H9 (cell line): ENCODE measurements around the gene OR6C76. TPM values are rescaled to one million over a fixed set of nuclear protein-coding genes. Genes with fewer than 3 reads are reported as not detected.
A peak's percentile ranks its signal among the peaks of the same experiment; 100 is the strongest.

Experiments used
- DNase-seq: peaks from one replicate; pipeline ENCODE4 v3.0.0-alpha.2; 2017
- H2AFZ ChIP-seq: one replicate; pipeline ENCODE4 v1.6.1; 2013; ENCODE audit warnings: mild to moderate bottlenecking, low read length, control low read depth, moderate library complexity
- H2AK5ac ChIP-seq: 2 replicates; pipeline ENCODE4 v1.6.1; 2013; ENCODE audit warnings: low read length, control low read depth, mixed read lengths; ENCODE audit not compliant: insufficient read length
- H2BK120ac ChIP-seq: one replicate; pipeline ENCODE4 v1.6.1; 2013; ENCODE audit warnings: low read depth, mild to moderate bottlenecking, low read length, control low read depth, inconsistent platforms; ENCODE audit not compliant: poor library complexity, severe bottlenecking
- H2BK12ac ChIP-seq: 2 replicates; pipeline ENCODE4 v1.6.1; 2013; ENCODE audit warnings: low read length, control low read depth, mixed read lengths, low read depth; ENCODE audit not compliant: insufficient read length
- H2BK15ac ChIP-seq: 2 replicates; pipeline ENCODE4 v1.6.1; 2013; ENCODE audit warnings: low read depth, low read length, control low read depth
- H2BK20ac ChIP-seq: one replicate; pipeline ENCODE4 v1.6.1; 2013; ENCODE audit warnings: low read depth, mild to moderate bottlenecking, low read length, control low read depth, inconsistent platforms; ENCODE audit not compliant: poor library complexity, severe bottlenecking
- H2BK5ac ChIP-seq: 2 replicates; pipeline ENCODE4 v1.6.1; 2013; ENCODE audit warnings: low read length, control low read depth, mixed read lengths; ENCODE audit not compliant: insufficient read length
- H3K14ac ChIP-seq: 2 replicates; pipeline ENCODE4 v1.6.1; 2013; ENCODE audit warnings: low read length, control low read depth; ENCODE audit not compliant: insufficient read depth
- H3K18ac ChIP-seq: 2 replicates; pipeline ENCODE4 v1.6.1; 2013; ENCODE audit warnings: low read depth, mild to moderate bottlenecking, mixed read lengths, low read length, control low read depth; ENCODE audit not compliant: insufficient read length
- H3K23ac ChIP-seq: 2 replicates; pipeline ENCODE4 v1.6.1; 2013; ENCODE audit warnings: low read length, control low read depth, mixed read lengths, low read depth; ENCODE audit not compliant: insufficient read length
- H3K23me2 ChIP-seq: 2 replicates; pipeline ENCODE4 v1.6.1; 2013; ENCODE audit warnings: low read depth, mild to moderate bottlenecking, mixed read lengths, low read length, control low read depth; ENCODE audit not compliant: insufficient read length, poor library complexity, severe bottlenecking
- H3K27ac ChIP-seq: 2 replicates; pipeline ENCODE4 v1.5.1; 2013; ENCODE audit warnings: low read length, control low read depth, mixed read lengths, low read depth; ENCODE audit not compliant: insufficient read length
- H3K27me3 ChIP-seq: 2 replicates; pipeline ENCODE4 v1.6.1; 2013; ENCODE audit warnings: low read length, control low read depth, inconsistent platforms; ENCODE audit not compliant: insufficient read depth
- H3K4ac ChIP-seq: 2 replicates; pipeline ENCODE4 v1.6.1; 2013; ENCODE audit warnings: low read depth, mild to moderate bottlenecking, control low read depth, inconsistent platforms, low read length, moderate library complexity
- H3K4me1 ChIP-seq: 2 replicates; pipeline ENCODE4 v1.6.1; 2013; ENCODE audit warnings: low read length, control low read depth, inconsistent platforms; ENCODE audit not compliant: insufficient read depth
- H3K4me2 ChIP-seq: 2 replicates; pipeline ENCODE4 v1.6.1; 2013; ENCODE audit warnings: low read length, control low read depth, mixed read lengths; ENCODE audit not compliant: insufficient read length, insufficient read depth
- H3K56ac ChIP-seq: 2 replicates; pipeline ENCODE4 v1.6.1; 2013; ENCODE audit warnings: low read depth, mild to moderate bottlenecking, mixed read lengths, low read length, control low read depth; ENCODE audit not compliant: insufficient read length
- H3K79me1 ChIP-seq: 2 replicates; pipeline ENCODE4 v1.6.1; 2013; ENCODE audit warnings: low read depth, mild to moderate bottlenecking, moderate library complexity, low read length, control low read depth, inconsistent platforms; ENCODE audit not compliant: insufficient read depth, poor library complexity, severe bottlenecking
- H3K79me2 ChIP-seq: 2 replicates; pipeline ENCODE4 v1.6.1; 2013; ENCODE audit warnings: low read length, control low read depth, inconsistent platforms; ENCODE audit not compliant: insufficient read depth
- H3K9ac ChIP-seq: 2 replicates; pipeline ENCODE4 v1.6.1; 2013; ENCODE audit warnings: low read length, control low read depth, mixed read lengths; ENCODE audit not compliant: insufficient read length; ENCODE audit errors: extremely low read depth
- H3K9me3 ChIP-seq: one replicate; pipeline ENCODE4 v1.6.1; 2013; ENCODE audit warnings: low read depth, low read length, inconsistent platforms; ENCODE audit not compliant: control insufficient read depth
- H3T11ph ChIP-seq: one replicate; pipeline ENCODE4 v1.6.1; 2013; ENCODE audit warnings: mild to moderate bottlenecking, low read length, control low read depth, inconsistent platforms
- H4K20me1 ChIP-seq: one replicate; pipeline ENCODE4 v1.6.1; 2013; ENCODE audit not compliant: control insufficient read depth, insufficient read length, insufficient read depth
- H4K5ac ChIP-seq: 2 replicates; pipeline ENCODE4 v1.6.1; 2013; ENCODE audit warnings: low read depth, mild to moderate bottlenecking, mixed read lengths, low read length, control low read depth; ENCODE audit not compliant: insufficient read length
- H4K8ac ChIP-seq: replicated peaks from 2 replicates; pipeline ENCODE4 v1.6.1; 2013; ENCODE audit warnings: low read length, control low read depth, mixed read lengths, low read depth; ENCODE audit not compliant: insufficient read length
- H4K91ac ChIP-seq: 2 replicates; pipeline ENCODE4 v1.6.1; 2013; ENCODE audit warnings: low read depth, mild to moderate bottlenecking, moderate library complexity, mixed read lengths, low read length, control low read depth; ENCODE audit not compliant: insufficient read length
- H3K27ac Mint-ChIP-seq, 3 experiments: 2 replicates in 2 of 3; 3 replicates in 1 of 3; pipeline ENCODE4 v1.8.0; 2020 to 2021; ENCODE audit warnings: mixed read lengths in 3 of 3, mild to moderate bottlenecking in 1 of 3, moderate library complexity in 1 of 3
- H3K27me3 Mint-ChIP-seq: 2 replicates; pipeline ENCODE4 v1.8.0; 2021; ENCODE audit warnings: low read depth, mild to moderate bottlenecking, moderate library complexity, mixed read lengths
- H3K36me3 Mint-ChIP-seq, 3 experiments: 2 replicates in 2 of 3; 3 replicates in 1 of 3; pipeline ENCODE4 v1.8.0; 2020 to 2021; ENCODE audit warnings: low read depth in 3 of 3, mixed read lengths in 3 of 3; ENCODE audit not compliant: insufficient read depth in 1 of 3
- H3K4me1 Mint-ChIP-seq, 2 experiments: 2 replicates each; pipeline ENCODE4 v1.8.0; 2020; ENCODE audit warnings: mixed read lengths in 2 of 2
- H3K4me3 Mint-ChIP-seq, 2 experiments: 2 replicates in 1 of 2; 3 replicates in 1 of 2; pipeline ENCODE4 v1.8.0; 2020 to 2021; ENCODE audit warnings: mild to moderate bottlenecking in 2 of 2, mixed read lengths in 2 of 2, moderate library complexity in 1 of 2
- H3K9me3 Mint-ChIP-seq, 2 experiments: 2 replicates in 1 of 2; 3 replicates in 1 of 2; pipeline ENCODE4 v1.8.0; 2020; ENCODE audit warnings: mild to moderate bottlenecking in 2 of 2, mixed read lengths in 2 of 2, moderate library complexity in 1 of 2
- CTCF ChIP-seq: fragments of 200-600 bp; sonication (generic); conservative IDR thresholded peaks from 3 replicates; pipeline ENCODE4 v1.8.0; 2021; ENCODE audit warnings: antibody characterized with exemption, mild to moderate bottlenecking
- WGBS: extraction: QIAGEN DNeasy Blood & Tissue Kit; methylation state at CpG from one replicate; pipeline ENCODE4 v1.1.7; 2013; ENCODE audit warnings: missing lambda C conversion rate, low lambda C conversion rate, mixed read lengths; ENCODE audit not compliant: insufficient read length; ENCODE audit errors: extremely low coverage; 5-methylcytosine and 5-hydroxymethylcytosine counted together
- total RNA-seq: library from RNA; stranded (reverse); gene quantifications from 2 replicates; pipeline ENCODE4 v1.2.1, GENCODE V29; 2021

OR6C76 gene
- total RNA-seq, 1 experiment from 2014 or later, result not detected

- H3K4ac ChIP-seq, result no peak within 1 kb of the TSS
- H3K9ac ChIP-seq, result no peak within 1 kb of the TSS
- no peaks in the 10 kb centered on the region for H4K20me1 ChIP-seq
- WGBS, result no CpG with 5 or more reads among the region's 3 CpGs
- H2BK15ac ChIP-seq, result no peak within 1 kb of the TSS
- no peaks in the 10 kb centered on the region for H3K27me3 Mint-ChIP-seq
- no peak within 1 kb of the TSS for H3K27ac Mint-ChIP-seq
- no peak within 1 kb of the TSS for H3K18ac ChIP-seq
- no peak within 1 kb of the TSS for H2BK12ac ChIP-seq
- no peaks in the 10 kb centered on the region for H3K36me3 Mint-ChIP-seq
- DNase-seq, result peak; percentile 29
- no peak within 1 kb of the TSS for H3K14ac ChIP-seq
- H3K56ac ChIP-seq, result no peak within 1 kb of the TSS
- no peaks in the 10 kb centered on the region for H3K4me1 Mint-ChIP-seq
- H2AFZ ChIP-seq, result no peak within 1 kb of the TSS
- TF ChIP-seq CTCF, result no peak
- H3K9me3 ChIP-seq, result no peaks in the 10 kb centered on the region
- H2AK5ac ChIP-seq, result no peak within 1 kb of the TSS
- H3K27me3 ChIP-seq, result no peaks in the 10 kb centered on the region
- no peak within 1 kb of the TSS for H3K27ac ChIP-seq
- no peaks in the 10 kb centered on the region for H3K4me1 ChIP-seq
- no peak within 1 kb of the TSS for H3K23ac ChIP-seq
- H2BK20ac ChIP-seq, result no peak within 1 kb of the TSS
- no peak within 1 kb of the TSS for H3K4me3 Mint-ChIP-seq
- no peak within 1 kb of the TSS for H4K8ac ChIP-seq
- H3K4me2 ChIP-seq, result no peak within 1 kb of the TSS
- no peak within 1 kb of the TSS for H4K91ac ChIP-seq
- no peak within 1 kb of the TSS for H2BK120ac ChIP-seq
- no peaks in the 10 kb centered on the region for H3K9me3 Mint-ChIP-seq
- H3K79me2 ChIP-seq, result no peaks in the 10 kb centered on the region
- no peak within 1 kb of the TSS for H3T11ph ChIP-seq
- H3K23me2 ChIP-seq, result no peaks in the 10 kb centered on the region
- no peak within 1 kb of the TSS for H2BK5ac ChIP-seq
- no peaks in the 10 kb centered on the region for H3K79me1 ChIP-seq
- no peak within 1 kb of the TSS for H4K5ac ChIP-seq
Measured at GRCh38 chr12:55470088-55470829, 44.2 kb downstream of the OR6C76 start, which contains the start of gene OR6C70. Gene OR6C70, minus strand, starts transcription at chr12:55470138. Its CDS starts 0 bp downstream, at chr12:55470138.
